ENCODE results near the gene TCF3.

DNA sequence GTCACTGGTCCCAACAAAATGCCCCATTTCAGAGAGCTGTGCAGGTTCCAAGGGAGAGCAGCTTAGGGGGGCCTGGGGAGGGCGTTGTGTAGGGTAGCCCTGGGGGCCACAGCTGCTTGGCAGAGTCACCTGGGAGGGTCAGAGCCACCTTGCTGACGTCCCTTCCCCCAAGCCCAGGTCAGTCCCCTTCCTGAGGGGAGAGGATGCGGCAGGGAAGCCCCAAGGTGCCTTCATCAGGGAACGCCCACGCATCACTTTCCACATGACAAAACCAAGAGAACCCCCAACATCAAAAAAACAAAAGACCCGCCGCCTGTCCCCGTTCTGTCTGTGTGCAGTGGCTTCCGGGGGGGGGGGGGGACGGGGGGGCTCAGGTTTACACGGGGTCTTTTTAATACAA is 41.8 kb downstream of the TCF3 start:
- TF ChIP-seq, protein P1, sequence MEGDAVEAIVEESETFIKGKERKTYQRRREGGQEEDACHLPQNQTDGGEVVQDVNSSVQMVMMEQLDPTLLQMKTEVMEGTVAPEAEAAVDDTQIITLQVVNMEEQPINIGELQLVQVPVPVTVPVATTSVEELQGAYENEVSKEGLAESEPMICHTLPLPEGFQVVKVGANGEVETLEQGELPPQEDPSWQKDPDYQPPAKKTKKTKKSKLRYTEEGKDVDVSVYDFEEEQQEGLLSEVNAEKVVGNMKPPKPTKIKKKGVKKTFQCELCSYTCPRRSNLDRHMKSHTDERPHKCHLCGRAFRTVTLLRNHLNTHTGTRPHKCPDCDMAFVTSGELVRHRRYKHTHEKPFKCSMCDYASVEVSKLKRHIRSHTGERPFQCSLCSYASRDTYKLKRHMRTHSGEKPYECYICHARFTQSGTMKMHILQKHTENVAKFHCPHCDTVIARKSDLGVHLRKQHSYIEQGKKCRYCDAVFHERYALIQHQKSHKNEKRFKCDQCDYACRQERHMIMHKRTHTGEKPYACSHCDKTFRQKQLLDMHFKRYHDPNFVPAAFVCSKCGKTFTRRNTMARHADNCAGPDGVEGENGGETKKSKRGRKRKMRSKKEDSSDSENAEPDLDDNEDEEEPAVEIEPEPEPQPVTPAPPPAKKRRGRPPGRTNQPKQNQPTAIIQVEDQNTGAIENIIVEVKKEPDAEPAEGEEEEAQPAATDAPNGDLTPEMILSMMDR (IDR thresholded peaks at IDR 0.05; ENCODE audit: insufficient read depth, low read length, poor library complexity, severe bottlenecking), result no peak
- no peak for TF ChIP-seq EZH2phosphoT487 (conservative IDR thresholded peaks at IDR 0.05; ENCODE audit: low read length)
